OCI-LY3 (cell line): ENCODE results near the gene ECSCR.

Source experiments
- EZH2phosphoT487 ChIP-seq: fragments of 200-600 bp; shearing (Covaris generic); IDR thresholded peaks from 2 replicates; pipeline ENCODE4 v1.6.1; 2018; ENCODE audit warnings: antibody characterized with exemption, mixed run types, low read depth
- TF ChIP-seq, protein P1 (sequence below): fragments of 200-600, 300-600 bp; sonication (generic); IDR thresholded peaks from 2 replicates; pipeline ENCODE4 v1.5.1; 2014; ENCODE audit warnings: antibody characterized with exemption, low read length, low read depth

DNA sequence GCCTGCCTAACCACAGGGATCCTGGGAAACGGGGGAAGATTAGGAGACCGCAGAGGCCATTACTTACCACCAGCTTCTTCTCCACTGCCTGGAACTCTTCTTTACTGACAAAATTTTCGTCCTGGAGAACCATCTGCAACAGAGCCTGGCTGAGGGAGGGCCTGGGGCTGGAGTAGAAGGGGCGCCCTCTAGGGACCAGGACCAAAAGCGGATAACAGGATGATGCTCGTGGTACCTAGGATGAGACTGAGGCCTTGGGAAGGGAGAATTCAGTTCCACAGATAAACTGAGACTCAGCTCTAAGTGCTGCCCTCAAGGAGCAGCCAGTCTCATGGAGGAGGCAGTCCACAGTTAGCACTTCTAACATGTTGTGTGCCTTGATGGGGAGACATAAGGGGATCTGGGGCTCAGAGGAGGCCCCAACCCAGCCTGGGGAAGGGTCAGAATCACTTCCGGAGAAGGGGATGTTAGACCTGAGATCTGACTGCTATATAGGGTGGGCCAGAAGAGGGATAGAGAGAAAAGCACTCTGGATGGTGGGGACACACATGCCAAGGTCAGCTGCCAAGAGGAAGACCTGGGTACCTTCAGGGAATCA is 59.9 kb downstream of the ECSCR start:
- TF ChIP-seq, protein P1, sequence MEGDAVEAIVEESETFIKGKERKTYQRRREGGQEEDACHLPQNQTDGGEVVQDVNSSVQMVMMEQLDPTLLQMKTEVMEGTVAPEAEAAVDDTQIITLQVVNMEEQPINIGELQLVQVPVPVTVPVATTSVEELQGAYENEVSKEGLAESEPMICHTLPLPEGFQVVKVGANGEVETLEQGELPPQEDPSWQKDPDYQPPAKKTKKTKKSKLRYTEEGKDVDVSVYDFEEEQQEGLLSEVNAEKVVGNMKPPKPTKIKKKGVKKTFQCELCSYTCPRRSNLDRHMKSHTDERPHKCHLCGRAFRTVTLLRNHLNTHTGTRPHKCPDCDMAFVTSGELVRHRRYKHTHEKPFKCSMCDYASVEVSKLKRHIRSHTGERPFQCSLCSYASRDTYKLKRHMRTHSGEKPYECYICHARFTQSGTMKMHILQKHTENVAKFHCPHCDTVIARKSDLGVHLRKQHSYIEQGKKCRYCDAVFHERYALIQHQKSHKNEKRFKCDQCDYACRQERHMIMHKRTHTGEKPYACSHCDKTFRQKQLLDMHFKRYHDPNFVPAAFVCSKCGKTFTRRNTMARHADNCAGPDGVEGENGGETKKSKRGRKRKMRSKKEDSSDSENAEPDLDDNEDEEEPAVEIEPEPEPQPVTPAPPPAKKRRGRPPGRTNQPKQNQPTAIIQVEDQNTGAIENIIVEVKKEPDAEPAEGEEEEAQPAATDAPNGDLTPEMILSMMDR = peak; percentile 55
- TF ChIP-seq EZH2phosphoT487 = no peak
